Panc1 (cell line): ENCODE results near the gene POC1B. TPM values are rescaled to one million over a fixed set of nuclear protein-coding genes. Genes with fewer than 3 reads are reported as not detected.

Source experiments
- ATAC-seq: fragments of 200-7000 bp; cut with Tn5 transposase; 2 replicates; pipeline ENCODE4 v1.9.1; 2020; ENCODE audit warnings: mild to moderate bottlenecking, moderate library complexity
- BruUV-seq: library from RNA; stranded (reverse); fragments of 400-500 nt; replicated peaks from 2 replicates; lab custom pipeline; 2021; lab: Mats Ljungman, UMichigan
- CTCF ChIA-PET: fragments of 300-600 bp; sonication (Branson Sonifier 250); formaldehyde crosslinking; loops from one replicate; lab custom pipeline; 2022; ENCODE audit warnings: antibody characterized with exemption; lab: Charles Lee
- POLR2A ChIA-PET: fragments of 300-600 bp; sonication (Branson Sonifier 250); formaldehyde crosslinking; loops from one replicate; lab custom pipeline; 2022; ENCODE audit warnings: antibody characterized with exemption; lab: Charles Lee
- DNase-seq: peaks from one replicate; pipeline ENCODE4 v3.0.0-alpha.2; 2010; ENCODE audit warnings: low read depth, low spot score
- H3K27ac ChIP-seq: 2 replicates; pipeline ENCODE4 v1.5.1; 2011; ENCODE audit warnings: mild to moderate bottlenecking, low read length, inconsistent platforms
- H3K27me3 ChIP-seq: fragments of 200-500 bp; sonication (Bioruptor generic); 2 replicates; pipeline ENCODE4 v1.6.0; 2014; ENCODE audit warnings: low read length, inconsistent platforms; ENCODE audit not compliant: control insufficient read depth, insufficient read depth
- H3K36me3 ChIP-seq: fragments of 200-500 bp; sonication (Bioruptor generic); 2 replicates; pipeline ENCODE4 v1.5.1; 2014; ENCODE audit warnings: inconsistent platforms, mild to moderate bottlenecking, low read length, moderate library complexity; ENCODE audit not compliant: control insufficient read depth, insufficient read depth
- H3K4me1 ChIP-seq: 2 replicates; pipeline ENCODE4 v1.5.1; 2011; ENCODE audit warnings: inconsistent platforms, mild to moderate bottlenecking, low read length, moderate library complexity; ENCODE audit not compliant: control insufficient read depth, insufficient read depth
- H3K4me3 ChIP-seq, 2 experiments: 2 replicates each; pipeline ENCODE4 v1.5.1; 2011 to 2012; ENCODE audit warnings: low read depth in 2 of 2, low read length in 2 of 2, mild to moderate bottlenecking in 2 of 2, inconsistent platforms in 1 of 2, moderate library complexity in 1 of 2
- H3K9me3 ChIP-seq: fragments of 200-500 bp; sonication (Bioruptor generic); 2 replicates; pipeline ENCODE4 v1.5.1; 2014; ENCODE audit warnings: low read depth, mild to moderate bottlenecking, inconsistent platforms, low read length, moderate library complexity; ENCODE audit not compliant: control insufficient read depth, insufficient read depth
- POLR2AphosphoS5 ChIP-seq: IDR thresholded peaks from 2 replicates; pipeline ENCODE4 v1.6.1; 2012; ENCODE audit warnings: mild to moderate bottlenecking, low read depth, low read length, moderate library complexity
- SIN3A ChIP-seq: IDR thresholded peaks from 2 replicates; pipeline ENCODE4 v1.6.1; 2012; ENCODE audit warnings: low read depth, mild to moderate bottlenecking, low read length, moderate library complexity, borderline replicate concordance; ENCODE audit not compliant: insufficient read depth
- TCF7L2 ChIP-seq: IDR thresholded peaks from 2 replicates; pipeline ENCODE4 v1.6.1; 2011; ENCODE audit warnings: mild to moderate bottlenecking, low read depth, low read length, inconsistent platforms
- in situ Hi-C: cut with HindIII; loops from 2 replicates; pipeline ENCODE4 v1.10.0; 2016; ENCODE audit warnings: low sequenced_read_pairs, low pct_unique_long_range_greater_than_20kb
- intact Hi-C: fragments of 100-400 bp; cut with micrococcal nuclease; formaldehyde crosslinking; loops from one replicate; pipeline ENCODE4 v1.10.0; 2022; ENCODE audit not compliant: unreplicated experiment
- total RNA-seq: library from RNA; stranded (reverse); gene quantifications from one replicate; pipeline ENCODE4 v1.2.1, GENCODE V29; 2021; ENCODE audit not compliant: unreplicated experiment
- TF ChIP-seq, protein P1 (sequence below), 2 experiments: IDR thresholded peaks; 2 replicates each; pipeline ENCODE4 v1.6.1; 2011 to 2012; ENCODE audit warnings: low read depth in 2 of 2, control low read depth in 1 of 2, low read length in 1 of 2, mild to moderate bottlenecking in 1 of 2, moderate library complexity in 1 of 2; ENCODE audit not compliant: insufficient read depth in 1 of 2
- TF ChIP-seq, protein P2 (sequence below): fragments of 450-650 bp; IDR thresholded peaks from 2 replicates; pipeline ENCODE4 v1.5.1; 2017; ENCODE audit warnings: mild to moderate bottlenecking

Gene POC1B
- total RNA-seq, 1 experiment from 2014 or later = 7.3 TPM

DNA sequence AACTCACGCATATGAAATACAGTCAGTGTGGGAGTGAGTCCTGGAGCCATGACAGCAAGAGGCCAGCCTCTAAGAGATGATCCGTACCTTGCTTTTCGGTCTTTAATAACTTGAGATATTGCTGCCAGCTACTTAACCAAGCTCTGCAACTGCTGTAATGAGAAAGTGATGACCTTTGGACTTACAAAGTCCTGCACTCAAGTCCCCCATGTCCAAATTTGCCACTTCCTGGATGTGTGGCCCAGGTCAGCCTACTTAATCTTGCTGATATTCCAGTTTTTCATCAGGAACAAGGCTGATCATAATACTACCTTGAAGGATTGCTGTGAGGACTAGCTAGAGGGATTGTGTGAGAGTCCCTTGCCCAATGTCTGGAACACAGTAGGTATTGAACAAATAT, 139.7 kb downstream of the POC1B start:
- POLR2A ChIA-PET = no interaction called here
- BruUV-seq = no TSS peak
- Histone ChIP-seq H3K36me3 (no peaks in the 10 kb centered on the region), H3K27ac (no peak overlapping the region), H3K27me3 (no peaks in the 10 kb centered on the region), H3K4me1 (no peaks in the 10 kb centered on the region; the same call in 1 of the 2 replicates), H3K9me3 (no peaks in the 10 kb centered on the region), H3K4me3 (no peak overlapping the region)
- CTCF ChIA-PET = no interaction called here
- ATAC-seq (no peak), DNase-seq (no peak)
- TF ChIP-seq TCF7L2 = no peak
- TF ChIP-seq, protein P1, sequence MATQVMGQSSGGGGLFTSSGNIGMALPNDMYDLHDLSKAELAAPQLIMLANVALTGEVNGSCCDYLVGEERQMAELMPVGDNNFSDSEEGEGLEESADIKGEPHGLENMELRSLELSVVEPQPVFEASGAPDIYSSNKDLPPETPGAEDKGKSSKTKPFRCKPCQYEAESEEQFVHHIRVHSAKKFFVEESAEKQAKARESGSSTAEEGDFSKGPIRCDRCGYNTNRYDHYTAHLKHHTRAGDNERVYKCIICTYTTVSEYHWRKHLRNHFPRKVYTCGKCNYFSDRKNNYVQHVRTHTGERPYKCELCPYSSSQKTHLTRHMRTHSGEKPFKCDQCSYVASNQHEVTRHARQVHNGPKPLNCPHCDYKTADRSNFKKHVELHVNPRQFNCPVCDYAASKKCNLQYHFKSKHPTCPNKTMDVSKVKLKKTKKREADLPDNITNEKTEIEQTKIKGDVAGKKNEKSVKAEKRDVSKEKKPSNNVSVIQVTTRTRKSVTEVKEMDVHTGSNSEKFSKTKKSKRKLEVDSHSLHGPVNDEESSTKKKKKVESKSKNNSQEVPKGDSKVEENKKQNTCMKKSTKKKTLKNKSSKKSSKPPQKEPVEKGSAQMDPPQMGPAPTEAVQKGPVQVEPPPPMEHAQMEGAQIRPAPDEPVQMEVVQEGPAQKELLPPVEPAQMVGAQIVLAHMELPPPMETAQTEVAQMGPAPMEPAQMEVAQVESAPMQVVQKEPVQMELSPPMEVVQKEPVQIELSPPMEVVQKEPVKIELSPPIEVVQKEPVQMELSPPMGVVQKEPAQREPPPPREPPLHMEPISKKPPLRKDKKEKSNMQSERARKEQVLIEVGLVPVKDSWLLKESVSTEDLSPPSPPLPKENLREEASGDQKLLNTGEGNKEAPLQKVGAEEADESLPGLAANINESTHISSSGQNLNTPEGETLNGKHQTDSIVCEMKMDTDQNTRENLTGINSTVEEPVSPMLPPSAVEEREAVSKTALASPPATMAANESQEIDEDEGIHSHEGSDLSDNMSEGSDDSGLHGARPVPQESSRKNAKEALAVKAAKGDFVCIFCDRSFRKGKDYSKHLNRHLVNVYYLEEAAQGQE (IDR thresholded peaks at IDR 0.05; ENCODE audit: insufficient read depth in 1 of 2, low read depth in 2 of 2, low read length in 1 of 2) = no peak
- TF ChIP-seq, protein P2, sequence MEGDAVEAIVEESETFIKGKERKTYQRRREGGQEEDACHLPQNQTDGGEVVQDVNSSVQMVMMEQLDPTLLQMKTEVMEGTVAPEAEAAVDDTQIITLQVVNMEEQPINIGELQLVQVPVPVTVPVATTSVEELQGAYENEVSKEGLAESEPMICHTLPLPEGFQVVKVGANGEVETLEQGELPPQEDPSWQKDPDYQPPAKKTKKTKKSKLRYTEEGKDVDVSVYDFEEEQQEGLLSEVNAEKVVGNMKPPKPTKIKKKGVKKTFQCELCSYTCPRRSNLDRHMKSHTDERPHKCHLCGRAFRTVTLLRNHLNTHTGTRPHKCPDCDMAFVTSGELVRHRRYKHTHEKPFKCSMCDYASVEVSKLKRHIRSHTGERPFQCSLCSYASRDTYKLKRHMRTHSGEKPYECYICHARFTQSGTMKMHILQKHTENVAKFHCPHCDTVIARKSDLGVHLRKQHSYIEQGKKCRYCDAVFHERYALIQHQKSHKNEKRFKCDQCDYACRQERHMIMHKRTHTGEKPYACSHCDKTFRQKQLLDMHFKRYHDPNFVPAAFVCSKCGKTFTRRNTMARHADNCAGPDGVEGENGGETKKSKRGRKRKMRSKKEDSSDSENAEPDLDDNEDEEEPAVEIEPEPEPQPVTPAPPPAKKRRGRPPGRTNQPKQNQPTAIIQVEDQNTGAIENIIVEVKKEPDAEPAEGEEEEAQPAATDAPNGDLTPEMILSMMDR = no peak
- TF ChIP-seq POLR2AphosphoS5 = no peak
- no peak for TF ChIP-seq SIN3A
- in situ Hi-C loops = no loop called here
- intact Hi-C loops = no loop called here

DNA sequence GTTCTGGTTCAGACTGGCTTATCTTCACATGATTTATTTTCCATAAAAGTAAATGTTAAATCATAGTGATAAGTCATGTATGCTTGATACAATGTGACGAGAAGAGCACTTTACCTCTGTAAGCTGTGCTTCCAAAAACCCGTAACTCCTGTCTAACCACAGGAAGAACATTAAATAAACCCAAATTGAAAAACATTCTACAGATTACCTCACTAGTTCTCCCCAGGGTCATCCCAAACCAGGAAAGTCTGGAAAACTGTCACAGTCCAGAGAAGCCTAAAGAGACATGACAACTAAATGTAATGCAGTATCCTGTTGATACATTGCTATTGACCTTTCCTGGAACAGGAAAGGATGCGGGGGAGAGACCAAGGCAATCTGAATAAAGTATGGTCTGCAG, 141.0 kb downstream of the POC1B start:
- intact Hi-C loops = no loop called here
- no peaks in the 10 kb centered on the region for H3K27me3 ChIP-seq
- ChIA-PET CTCF (no interaction called here), POLR2A (no interaction called here)
- no peak for DNase-seq
- TF ChIP-seq, protein P1 (IDR thresholded peaks at IDR 0.05; ENCODE audit: insufficient read depth in 1 of 2, low read depth in 2 of 2, low read length in 1 of 2) = no peak
- TF ChIP-seq POLR2AphosphoS5 = no peak
- TF ChIP-seq SIN3A = no peak
- TF ChIP-seq, protein P2 = no peak
- TF ChIP-seq TCF7L2 = no peak
- no peaks in the 10 kb centered on the region for H3K36me3 ChIP-seq
- no peak overlapping the region for H3K27ac ChIP-seq
- H3K4me3 ChIP-seq = no peak overlapping the region
- H3K9me3 ChIP-seq = no peaks in the 10 kb centered on the region
- H3K4me1 ChIP-seq = no peaks in the 10 kb centered on the region
- BruUV-seq = no TSS peak
- in situ Hi-C loops = no loop called here
- no peak for ATAC-seq
